ACC112 (cell line): ENCODE measurements around the gene ART5.
"Not testable (repeated sequence)": the region's sequence is repeated elsewhere in the genome, so short reads cannot be mapped to it uniquely, and the experiment has no call there.

Experiments
- H2AFZ ChIP-seq: fragments of 200-600 bp; sonication (generic); one replicate; pipeline ENCODE4 v1.6.0; 2017; ENCODE audit warnings: antibody characterized with exemption, low read length; ENCODE audit not compliant: unreplicated experiment
- H3K27ac ChIP-seq: fragments of 200-600 bp; sonication (generic); 2 replicates; pipeline ENCODE4 v1.5.1; 2014; ENCODE audit warnings: low read depth, mild to moderate bottlenecking, antibody characterized with exemption, low read length, moderate library complexity
- H3K27me3 ChIP-seq: fragments of 200-600 bp; sonication (generic); 2 replicates; pipeline ENCODE4 v1.6.1; 2014; ENCODE audit warnings: mild to moderate bottlenecking, antibody characterized with exemption, low read length, moderate library complexity, mixed read lengths; ENCODE audit not compliant: insufficient read depth
- H3K36me3 ChIP-seq: fragments of 200-600 bp; sonication (generic); 2 replicates; pipeline ENCODE4 v1.6.1; 2016; ENCODE audit warnings: mild to moderate bottlenecking, antibody characterized with exemption, low read length, moderate library complexity, mixed read lengths; ENCODE audit not compliant: insufficient read depth
- H3K4me1 ChIP-seq: fragments of 200-600 bp; sonication (generic); one replicate; pipeline ENCODE4 v1.6.1; 2016; ENCODE audit warnings: low read length, mixed read lengths; ENCODE audit not compliant: insufficient read depth, unreplicated experiment, control insufficient read depth
- H3K4me3 ChIP-seq: fragments of 200-600 bp; sonication (generic); 2 replicates; pipeline ENCODE4 v1.5.1; 2014; ENCODE audit warnings: mild to moderate bottlenecking, low read depth, low read length
- H3K79me2 ChIP-seq: fragments of 200-600 bp; sonication (generic); one replicate; pipeline ENCODE4 v1.6.0; 2016; ENCODE audit warnings: low read length; ENCODE audit not compliant: control insufficient read depth, unreplicated experiment, insufficient read depth

ART5 gene

GRCh38 chr11:3604167-3604566, 37.6 kb downstream of the ART5 start:
- Histone ChIP-seq H3K27me3 (no peaks in the 10 kb centered on the region), H3K79me2 (no peaks in the 10 kb centered on the region), H2AFZ (no peak overlapping the region), H3K27ac (no peak overlapping the region), H3K36me3 (no peaks in the 10 kb centered on the region), H3K4me3 (no peak overlapping the region), H3K4me1 (no peaks in the 10 kb centered on the region)

GRCh38 chr11:3600201-3600600, 41.6 kb downstream of the ART5 start:
- not testable (repeated sequence) for H3K36me3 ChIP-seq, H2AFZ ChIP-seq, H3K4me1 ChIP-seq, H3K4me3 ChIP-seq, H3K27ac ChIP-seq, H3K79me2 ChIP-seq, H3K27me3 ChIP-seq

GRCh38 chr11:3597743-3598142, 44.0 kb downstream of the ART5 start:
- not testable (repeated sequence) for H3K4me3 ChIP-seq, H3K79me2 ChIP-seq, H2AFZ ChIP-seq, H3K27ac ChIP-seq, H3K27me3 ChIP-seq, H3K36me3 ChIP-seq, H3K4me1 ChIP-seq

- H3K79me2 ChIP-seq, H3K4me1 ChIP-seq, H3K27me3 ChIP-seq, H2AFZ ChIP-seq, H3K27ac ChIP-seq, H3K4me3 ChIP-seq, H3K36me3 ChIP-seq: not testable (repeated sequence)
Observed at GRCh38 chr11:3591326-3591725, 50.5 kb downstream of the ART5 start.

- H3K4me3 ChIP-seq, H2AFZ ChIP-seq, H3K79me2 ChIP-seq, H3K27ac ChIP-seq, H3K36me3 ChIP-seq, H3K27me3 ChIP-seq, H3K4me1 ChIP-seq: not testable (repeated sequence)
Observed at GRCh38 chr11:3590193-3590592, 51.6 kb downstream of the ART5 start.

GRCh38 chr11:3588776-3589175, 53.0 kb downstream of the ART5 start:
- not testable (repeated sequence) for H3K36me3 ChIP-seq, H3K4me3 ChIP-seq, H3K27me3 ChIP-seq, H3K79me2 ChIP-seq, H2AFZ ChIP-seq, H3K27ac ChIP-seq, H3K4me1 ChIP-seq
